Measurements from ENCODE around the gene TBX3. TPM values are rescaled to one million over a fixed set of nuclear protein-coding genes. Genes with fewer than 3 reads are reported as not detected.
"Not testable (repeated sequence)": the region's sequence is repeated elsewhere in the genome, so short reads cannot be mapped to it uniquely, and the experiment has no call there.

Gene TBX3
- 1 to 10 TPM in 1 of 2 donors, under 1 TPM in 1; 0.81 to 3.5 TPM for total RNA-seq

DNA sequence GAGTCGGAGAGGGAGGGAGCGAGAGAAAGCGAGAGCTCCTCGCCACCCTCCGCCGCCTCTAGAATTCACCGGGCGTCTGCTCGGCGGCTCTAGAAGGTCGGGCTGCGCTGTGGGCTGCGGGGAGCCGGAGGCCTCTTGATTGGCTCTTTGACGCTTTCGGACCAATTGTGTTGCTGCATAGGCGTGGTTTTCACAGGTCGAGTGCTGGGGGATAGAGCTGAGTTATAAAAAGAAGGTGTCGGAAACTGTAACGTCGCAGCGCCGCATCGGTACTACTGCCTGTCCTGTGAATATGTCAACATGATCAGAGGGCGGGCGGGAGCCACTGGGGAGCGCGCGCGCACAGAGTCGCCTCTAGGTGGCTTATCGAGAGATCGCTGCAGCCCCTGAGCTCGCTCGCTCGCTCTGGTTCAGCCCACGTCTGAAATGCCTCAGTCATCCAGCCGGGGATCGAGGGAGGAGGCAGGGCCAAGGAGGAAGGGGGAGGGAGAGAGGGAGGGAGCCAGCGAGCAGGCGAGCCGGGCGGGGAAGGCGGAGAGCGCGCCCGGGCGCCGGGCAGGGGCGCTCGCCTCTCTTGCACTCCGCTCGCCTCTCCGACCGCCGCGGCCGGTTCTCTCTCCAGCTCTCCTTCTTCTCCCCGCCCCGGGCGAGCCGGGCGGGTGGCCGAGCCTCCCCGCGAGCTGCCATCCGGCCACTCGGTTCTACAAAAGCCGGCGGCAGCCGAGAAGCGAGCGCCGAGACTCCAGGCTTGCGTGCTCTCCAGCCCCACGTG lies at the start of gene TBX3:
Gene TBX3, minus strand, starts transcription at position 78 of the 772 bp plus-strand sequence. CDS start 975 bp downstream, outside the sequence.
- H3K9me3 ChIP-seq = no peaks in the 10 kb centered on the region
- DNase-seq (ENCODE audit: low spot score) = peak; percentile 61
- H3K27me3 ChIP-seq (replicated peaks; ENCODE audit: insufficient read depth) = peaks cover 16% of the 10 kb centered on the region
- peak; percentile 73 for ATAC-seq (ENCODE audit: insufficient number of reproducible peaks, low FRiP score, low read depth)
- TF ChIP-seq, protein P1, sequence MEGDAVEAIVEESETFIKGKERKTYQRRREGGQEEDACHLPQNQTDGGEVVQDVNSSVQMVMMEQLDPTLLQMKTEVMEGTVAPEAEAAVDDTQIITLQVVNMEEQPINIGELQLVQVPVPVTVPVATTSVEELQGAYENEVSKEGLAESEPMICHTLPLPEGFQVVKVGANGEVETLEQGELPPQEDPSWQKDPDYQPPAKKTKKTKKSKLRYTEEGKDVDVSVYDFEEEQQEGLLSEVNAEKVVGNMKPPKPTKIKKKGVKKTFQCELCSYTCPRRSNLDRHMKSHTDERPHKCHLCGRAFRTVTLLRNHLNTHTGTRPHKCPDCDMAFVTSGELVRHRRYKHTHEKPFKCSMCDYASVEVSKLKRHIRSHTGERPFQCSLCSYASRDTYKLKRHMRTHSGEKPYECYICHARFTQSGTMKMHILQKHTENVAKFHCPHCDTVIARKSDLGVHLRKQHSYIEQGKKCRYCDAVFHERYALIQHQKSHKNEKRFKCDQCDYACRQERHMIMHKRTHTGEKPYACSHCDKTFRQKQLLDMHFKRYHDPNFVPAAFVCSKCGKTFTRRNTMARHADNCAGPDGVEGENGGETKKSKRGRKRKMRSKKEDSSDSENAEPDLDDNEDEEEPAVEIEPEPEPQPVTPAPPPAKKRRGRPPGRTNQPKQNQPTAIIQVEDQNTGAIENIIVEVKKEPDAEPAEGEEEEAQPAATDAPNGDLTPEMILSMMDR (IDR thresholded peaks at IDR 0.05) = peak; percentile 51
- peaks cover 4 to 11% of the 10 kb centered on the region in 2 donors for H3K4me1 ChIP-seq (ENCODE audit: control insufficient read depth in 1 of 2, low read depth in 2 of 2)
- H3K36me3 ChIP-seq = no peaks in the 10 kb centered on the region
- peak within 1 kb of the TSS; percentile 87 for H3K4me3 ChIP-seq
- H3K27ac ChIP-seq = peak within 1 kb of the TSS; percentile 84 to 87

DNA sequence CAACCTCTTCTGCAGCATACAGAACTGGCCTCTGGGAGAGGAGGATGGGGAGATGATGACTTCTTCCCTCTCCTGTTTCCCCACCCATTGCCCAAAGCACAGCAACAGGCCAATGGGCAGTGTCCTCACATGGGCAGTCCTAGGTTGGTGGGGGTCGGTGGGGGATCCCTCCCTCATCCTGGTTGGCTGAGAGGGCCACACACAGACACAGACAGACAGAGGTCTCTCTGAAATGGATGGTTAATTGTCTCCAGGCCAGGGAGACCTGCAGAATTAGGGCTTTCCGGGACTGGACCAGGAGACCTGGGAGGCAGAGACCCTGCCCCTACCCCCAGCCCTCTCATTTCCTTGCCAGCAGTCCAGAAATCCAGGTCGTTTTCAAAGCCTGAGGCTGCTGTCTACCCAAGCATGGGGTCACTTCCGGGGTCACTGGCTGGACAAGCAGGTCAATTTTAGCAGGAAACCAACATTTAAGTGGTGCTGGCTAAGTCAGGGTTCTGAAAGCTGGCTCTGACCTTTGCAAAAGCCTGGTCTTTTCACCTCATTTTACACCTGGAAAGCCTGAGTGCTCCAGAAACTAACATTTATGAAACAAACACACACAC lies 48.6 kb upstream of the TBX3 start:
- H3K27me3 ChIP-seq (replicated peaks; ENCODE audit: insufficient read depth) = no peaks in the 10 kb centered on the region
- DNase-seq (ENCODE audit: low spot score) (no peak), ATAC-seq (ENCODE audit: insufficient number of reproducible peaks, low FRiP score, low read depth) (no peak)
- no peaks in the 10 kb centered on the region for H3K9me3 ChIP-seq
- H3K4me1 ChIP-seq (ENCODE audit: control insufficient read depth in 1 of 2, low read depth in 2 of 2) = no peaks in the 10 kb centered on the region
- TF ChIP-seq, protein P1 (IDR thresholded peaks at IDR 0.05) = no peak
- no peaks in the 10 kb centered on the region for H3K36me3 ChIP-seq
- no peak overlapping the region for H3K4me3 ChIP-seq
- no peak overlapping the region for H3K27ac ChIP-seq

DNA sequence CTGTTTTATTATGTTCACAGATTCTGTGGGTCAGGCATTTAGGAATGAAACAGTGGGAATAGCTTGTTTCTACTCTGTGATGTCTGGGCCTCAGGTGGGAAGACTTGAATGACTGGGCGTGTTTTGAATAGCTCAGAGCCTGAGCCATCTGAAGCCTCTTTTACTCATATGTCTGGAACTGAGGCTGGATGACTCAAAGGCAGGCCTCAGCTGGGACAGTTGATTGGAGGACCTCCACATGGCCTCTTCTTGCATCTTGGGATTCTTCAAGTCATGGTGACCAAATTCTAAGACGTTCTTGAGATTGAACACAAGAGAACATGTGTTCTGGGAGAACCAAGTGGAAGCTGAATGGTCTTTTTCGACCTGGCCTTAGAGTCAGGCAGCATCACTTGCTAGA lies 45.8 kb upstream of the TBX3 start:
- Histone ChIP-seq H3K4me1 (ENCODE audit: control insufficient read depth in 1 of 2, low read depth in 2 of 2) (no peaks in the 10 kb centered on the region), H3K27ac (no peak overlapping the region), H3K4me3 (no peak overlapping the region), H3K36me3 (no peaks in the 10 kb centered on the region), H3K9me3 (no peaks in the 10 kb centered on the region), H3K27me3 (replicated peaks; ENCODE audit: insufficient read depth) (no peaks in the 10 kb centered on the region)
- DNase-seq (ENCODE audit: low spot score) = no peak
- TF ChIP-seq, protein P1 (IDR thresholded peaks at IDR 0.05) = no peak
- ATAC-seq (ENCODE audit: insufficient number of reproducible peaks, low FRiP score, low read depth) = no peak

DNA sequence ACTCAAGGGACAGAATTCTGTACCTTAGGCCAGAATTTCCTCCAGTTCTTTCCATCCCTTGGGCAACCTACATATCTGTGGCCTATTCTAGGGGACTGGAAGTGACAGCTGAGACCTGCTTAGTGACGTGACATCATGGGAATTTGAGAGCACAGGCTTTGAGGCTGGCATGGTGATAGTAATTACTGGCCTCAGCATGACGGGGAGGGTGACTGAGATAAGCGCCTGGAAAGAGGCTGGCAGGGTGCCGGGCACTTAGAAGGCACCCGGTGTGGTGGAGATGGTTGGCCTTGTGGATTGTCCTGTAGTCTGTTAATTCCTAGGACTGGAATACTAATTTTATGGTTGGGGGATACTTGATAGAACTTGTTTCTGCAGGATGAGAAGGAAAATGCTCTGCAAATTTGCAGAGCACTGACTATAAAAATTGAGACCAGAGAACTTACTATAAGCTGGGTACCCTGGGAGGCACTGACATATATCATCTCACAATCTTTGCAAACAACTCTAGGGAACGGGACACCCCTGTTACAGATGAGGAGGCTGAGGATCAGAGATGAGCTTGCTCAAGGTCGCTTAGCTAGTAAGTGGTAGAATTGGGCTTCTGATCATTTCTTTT lies 42.2 kb upstream of the TBX3 start:
- Histone ChIP-seq H3K36me3 (no peaks in the 10 kb centered on the region), H3K27ac (no peak overlapping the region), H3K27me3 (replicated peaks; ENCODE audit: insufficient read depth) (no peaks in the 10 kb centered on the region), H3K4me1 (ENCODE audit: control insufficient read depth in 1 of 2, low read depth in 2 of 2) (no peaks in the 10 kb centered on the region), H3K4me3 (no peak overlapping the region), H3K9me3 (no peaks in the 10 kb centered on the region)
- ATAC-seq (ENCODE audit: insufficient number of reproducible peaks, low FRiP score, low read depth) = no peak
- TF ChIP-seq, protein P1 (IDR thresholded peaks at IDR 0.05) = no peak
- DNase-seq (ENCODE audit: low spot score) = no peak

DNA sequence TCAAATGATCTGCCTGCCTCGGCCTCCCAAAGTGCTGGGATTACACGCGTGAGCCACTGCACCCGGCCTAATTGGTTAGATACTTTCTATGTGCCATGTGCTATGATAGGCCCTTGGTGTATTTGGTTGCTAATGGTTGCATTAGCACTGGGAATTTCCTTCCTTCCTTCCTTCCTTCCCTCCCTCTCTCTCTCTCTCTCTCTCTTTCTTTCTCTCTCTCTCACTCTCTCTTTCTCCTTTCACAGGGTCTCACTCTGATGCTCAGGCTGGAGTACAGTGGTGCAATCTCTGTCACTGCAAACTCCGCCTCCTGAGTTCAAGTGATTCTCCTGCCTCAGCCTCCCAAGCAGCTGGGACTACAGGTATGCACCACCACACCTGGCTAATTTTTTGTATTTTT lies 38.2 kb upstream of the TBX3 start:
- H3K27me3 ChIP-seq (replicated peaks; ENCODE audit: insufficient read depth); H3K4me1 ChIP-seq (ENCODE audit: control insufficient read depth in 1 of 2, low read depth in 2 of 2); ATAC-seq (ENCODE audit: insufficient number of reproducible peaks, low FRiP score, low read depth); H3K27ac ChIP-seq; H3K36me3 ChIP-seq; H3K4me3 ChIP-seq; DNase-seq (ENCODE audit: low spot score); H3K9me3 ChIP-seq: not testable (repeated sequence)

Data from thoracic aorta (tissue), 2 donors.